Naive thymus-derived CD4-positive, alpha-beta T cell (primary cell): ENCODE results near the gene FAM149B1. TPM values are rescaled to one million over a fixed set of nuclear protein-coding genes. Genes with fewer than 3 reads are reported as not detected.
A peak's percentile ranks its signal among the peaks of the same experiment; 100 is the strongest.

Experiments used
- ATAC-seq: fragments of 150-1000 bp; cut with Tn5 transposase; 2 replicates; pipeline ENCODE4 v1.10.0; 2021; ENCODE audit warnings: mild to moderate bottlenecking, moderate library complexity
- CTCF ChIA-PET: fragments of 350-600 bp; sonication (Branson Sonifier 250); formaldehyde crosslinking; loops from one replicate; lab custom pipeline; 2021; ENCODE audit warnings: antibody characterized with exemption; lab: Charles Lee
- POLR2A ChIA-PET: fragments of 350-600 bp; sonication (Branson Sonifier 250); formaldehyde crosslinking; loops from one replicate; lab custom pipeline; 2021; ENCODE audit warnings: antibody characterized with exemption, inconsistent platforms; lab: Charles Lee
- DNase-seq, 9 donors: peaks; one replicate each; pipeline versions ENCODE4 v3.0.0 to v3.0.0-alpha.2; 2020 to 2022; ENCODE audit warnings: mixed read lengths in 1 of 9
- H3K27ac ChIP-seq: one replicate; pipeline ENCODE4 v1.7.0; 2013; ENCODE audit warnings: mild to moderate bottlenecking, low read depth, low read length, moderate library complexity
- H3K27me3 ChIP-seq, 2 donors: one replicate each; pipeline ENCODE4 v1.7.0; 2013; ENCODE audit warnings: low read length in 2 of 2, mild to moderate bottlenecking in 2 of 2, moderate library complexity in 2 of 2; ENCODE audit not compliant: control insufficient read depth in 2 of 2, insufficient read depth in 2 of 2
- H3K36me3 ChIP-seq, 3 experiments: 1 replicate in 2 of 3; 2 replicates in 1 of 3; pipeline ENCODE4 v1.7.0; 2013; ENCODE audit warnings: low read length in 3 of 3, mild to moderate bottlenecking in 3 of 3, moderate library complexity in 1 of 3; ENCODE audit not compliant: insufficient read depth in 3 of 3, control insufficient read depth in 2 of 3
- H3K4me1 ChIP-seq, 2 donors: one replicate each; pipeline ENCODE4 v1.7.0; 2013; ENCODE audit warnings: low read length in 2 of 2, mild to moderate bottlenecking in 2 of 2, moderate library complexity in 1 of 2; ENCODE audit not compliant: control insufficient read depth in 2 of 2, insufficient read depth in 2 of 2
- H3K4me3 ChIP-seq: 2 replicates; pipeline ENCODE4 v1.7.0; 2013; ENCODE audit warnings: mild to moderate bottlenecking, low read length
- H3K9me3 ChIP-seq, 3 experiments: 1 replicate in 2 of 3; 2 replicates in 1 of 3; pipeline ENCODE4 v1.7.0; 2013; ENCODE audit warnings: low read length in 3 of 3; ENCODE audit not compliant: control insufficient read depth in 2 of 3
- H3K27ac Mint-ChIP-seq, 9 donors: one replicate each; pipeline ENCODE4 v1.8.0; 2020 to 2022; ENCODE audit warnings: mixed read lengths in 9 of 9, mild to moderate bottlenecking in 8 of 9, moderate library complexity in 5 of 9, inconsistent platforms in 2 of 9
- H3K27me3 Mint-ChIP-seq, 5 donors: one replicate each; pipeline ENCODE4 v1.8.0; 2021 to 2022; ENCODE audit warnings: mixed read lengths in 5 of 5, mild to moderate bottlenecking in 1 of 5
- H3K36me3 Mint-ChIP-seq, 5 donors: one replicate each; pipeline ENCODE4 v1.8.0; 2020 to 2022; ENCODE audit warnings: mixed read lengths in 5 of 5, mild to moderate bottlenecking in 3 of 5, inconsistent platforms in 1 of 5
- H3K4me1 Mint-ChIP-seq, 7 donors: one replicate each; pipeline ENCODE4 v1.8.0; 2020 to 2022; ENCODE audit warnings: mixed read lengths in 7 of 7, mild to moderate bottlenecking in 3 of 7, inconsistent platforms in 1 of 7
- H3K4me3 Mint-ChIP-seq, 10 donors: one replicate each; pipeline ENCODE4 v1.8.0; 2020 to 2022; ENCODE audit warnings: mild to moderate bottlenecking in 10 of 10, mixed read lengths in 10 of 10, moderate library complexity in 6 of 10, inconsistent platforms in 2 of 10
- H3K9me3 Mint-ChIP-seq, 11 donors: one replicate each; pipeline ENCODE4 v1.8.0; 2020 to 2022; ENCODE audit warnings: mixed read lengths in 11 of 11, mild to moderate bottlenecking in 4 of 11, inconsistent platforms in 1 of 11, moderate library complexity in 1 of 11
- intact Hi-C, 2 donors: fragments of 100-400 bp; cut with micrococcal nuclease; formaldehyde crosslinking; loops; one replicate each; pipeline ENCODE4 v1.15.1; 2023
- polyA plus RNA-seq, 2 donors: library from polyadenylated mRNA; unstranded; fragments of 300-500 nt; fragmentation: Illumina TruSeq; gene quantifications; one replicate each; pipeline ENCODE4 v1.2.3, GENCODE V29; 2021
- total RNA-seq, 6 experiments: library from RNA in 5 of 6; stranded (reverse) in 5 of 6; gene quantifications; 1 replicate in 5 of 6; 2 replicates in 1 of 6; pipeline ENCODE4 v1.2.3 and lab custom pipeline; 2021 to 2026

Gene FAM149B1
- total and polyA plus RNA-seq, 7 experiments from 2014 or later: 4.6 to 21.0 (median 15.8) TPM

- no peak overlapping the region for H3K4me3 Mint-ChIP-seq
- Histone ChIP-seq H3K9me3 (no peaks in the 10 kb centered on the region), H3K27ac (no peak overlapping the region), H3K4me3 (no peak overlapping the region), H3K27me3 (no peaks in the 10 kb centered on the region), H3K36me3 (peaks cover 0 to 11% (median 0%) of the 10 kb centered on the region in 3 experiments), H3K4me1 (no peaks in the 10 kb centered on the region)
- peaks cover 0 to 7% (median 0%) of the 10 kb centered on the region in 11 donors for H3K9me3 Mint-ChIP-seq
- H3K27me3 Mint-ChIP-seq: no peaks in the 10 kb centered on the region
- H3K36me3 Mint-ChIP-seq: peaks cover 4 to 35% (median 16%) of the 10 kb centered on the region in 5 donors
- peaks cover 0 to 2% (median 0%) of the 10 kb centered on the region in 7 donors for H3K4me1 Mint-ChIP-seq
- DNase-seq (no peak), ATAC-seq (no peak)
- intact Hi-C loops: no loop called here
- CTCF ChIA-PET: interaction anchor here (1.2 kb wide), 1 partner anchor 9 kb away, joined by 3 read pairs; no protein-coding TSS in a partner anchor
- POLR2A ChIA-PET: interaction anchor here (1.0 kb wide), 1 partner anchor 39 kb away, joined by 3 read pairs; the partner anchor contains the start of gene DNAJC9
- H3K27ac Mint-ChIP-seq: no peak overlapping the region
Observed at GRCh38 chr10:73207883-73208282, 40.0 kb downstream of the FAM149B1 start.

GRCh38 chr10:73209705-73210104 lies 41.8 kb downstream of the FAM149B1 start:
- H3K27me3 Mint-ChIP-seq: no peaks in the 10 kb centered on the region
- Histone ChIP-seq H3K27ac (no peak overlapping the region), H3K36me3 (peaks cover 0 to 11% (median 0%) of the 10 kb centered on the region in 3 experiments), H3K4me1 (no peaks in the 10 kb centered on the region), H3K27me3 (no peaks in the 10 kb centered on the region), H3K9me3 (no peaks in the 10 kb centered on the region), H3K4me3 (no peak overlapping the region)
- peaks cover 0 to 2% (median 0%) of the 10 kb centered on the region in 7 donors for H3K4me1 Mint-ChIP-seq
- H3K9me3 Mint-ChIP-seq: peaks cover 0 to 7% (median 0%) of the 10 kb centered on the region in 11 donors
- DNase-seq (no peak), ATAC-seq (no peak)
- peaks cover 13 to 53% (median 28%) of the 10 kb centered on the region in 5 donors for H3K36me3 Mint-ChIP-seq
- H3K4me3 Mint-ChIP-seq: no peak overlapping the region
- intact Hi-C loops: no loop called here
- H3K27ac Mint-ChIP-seq: peak overlapping the region in 1 of 9 donors; percentile 18
- ChIA-PET POLR2A (no interaction called here), CTCF (no interaction called here)

GRCh38 chr10:73210395-73211105 lies 42.6 kb downstream of the FAM149B1 start:
- H3K27me3 ChIP-seq: no peaks in the 10 kb centered on the region
- Mint-ChIP-seq H3K9me3 (peaks cover 0 to 7% (median 0%) of the 10 kb centered on the region in 11 donors), H3K27me3 (no peaks in the 10 kb centered on the region), H3K36me3 (peaks cover 13 to 57% (median 30%) of the 10 kb centered on the region in 5 donors), H3K4me3 (no peak overlapping the region), H3K4me1 (peaks cover 0 to 2% (median 0%) of the 10 kb centered on the region in 7 donors), H3K27ac (no peak overlapping the region)
- no peak overlapping the region for H3K27ac ChIP-seq
- no peaks in the 10 kb centered on the region for H3K9me3 ChIP-seq
- no peak overlapping the region for H3K4me3 ChIP-seq
- H3K36me3 ChIP-seq: peaks cover 0 to 11% (median 0%) of the 10 kb centered on the region in 3 experiments
- POLR2A ChIA-PET: no interaction called here
- CTCF ChIA-PET: no interaction called here
- intact Hi-C loops: no loop called here
- ATAC-seq (no peak), DNase-seq (no peak)
- H3K4me1 ChIP-seq: no peaks in the 10 kb centered on the region

- Histone ChIP-seq H3K9me3 (no peaks in the 10 kb centered on the region), H3K27ac (no peak overlapping the region), H3K4me3 (no peak overlapping the region), H3K4me1 (no peaks in the 10 kb centered on the region), H3K27me3 (no peaks in the 10 kb centered on the region), H3K36me3 (peaks cover 0 to 11% (median 0%) of the 10 kb centered on the region in 3 experiments)
- POLR2A ChIA-PET: no interaction called here
- Mint-ChIP-seq H3K36me3 (peaks cover 9 to 57% (median 31%) of the 10 kb centered on the region in 5 donors), H3K4me1 (peaks cover 0 to 2% (median 0%) of the 10 kb centered on the region in 7 donors), H3K4me3 (no peak overlapping the region), H3K9me3 (peaks cover 0 to 2% (median 0%) of the 10 kb centered on the region in 11 donors), H3K27ac (peak overlapping the region in 1 of 9 donors; percentile 12), H3K27me3 (no peaks in the 10 kb centered on the region)
- no peak for DNase-seq
- no peak for ATAC-seq
- intact Hi-C loops: no loop called here
- CTCF ChIA-PET: no interaction called here
Observed at GRCh38 chr10:73211106-73211811, 43.3 kb downstream of the FAM149B1 start.

GRCh38 chr10:73215749-73216148 lies 47.8 kb downstream of the FAM149B1 start:
- POLR2A ChIA-PET: no interaction called here
- Mint-ChIP-seq H3K27ac (no peak overlapping the region), H3K27me3 (no peaks in the 10 kb centered on the region), H3K4me3 (no peak overlapping the region), H3K9me3 (peaks cover 0 to 2% (median 0%) of the 10 kb centered on the region in 11 donors), H3K36me3 (peaks cover 16 to 75% (median 49%) of the 10 kb centered on the region in 5 donors), H3K4me1 (peaks cover 0 to 2% (median 0%) of the 10 kb centered on the region in 7 donors)
- CTCF ChIA-PET: no interaction called here
- no peak for ATAC-seq
- Histone ChIP-seq H3K27ac (no peak overlapping the region), H3K9me3 (no peaks in the 10 kb centered on the region), H3K36me3 (peaks cover 0 to 25% (median 0%) of the 10 kb centered on the region in 3 experiments), H3K27me3 (no peaks in the 10 kb centered on the region), H3K4me1 (no peaks in the 10 kb centered on the region), H3K4me3 (no peak overlapping the region)
- intact Hi-C loops: no loop called here
- no peak for DNase-seq

- no peak for DNase-seq
- Mint-ChIP-seq H3K36me3 (peaks cover 22 to 77% (median 45%) of the 10 kb centered on the region in 5 donors), H3K4me1 (peaks cover 0 to 3% (median 0%) of the 10 kb centered on the region in 7 donors), H3K9me3 (peaks cover 0 to 2% (median 0%) of the 10 kb centered on the region in 11 donors), H3K27ac (no peak overlapping the region), H3K27me3 (no peaks in the 10 kb centered on the region), H3K4me3 (no peak overlapping the region)
- intact Hi-C loops: no loop called here
- Histone ChIP-seq H3K36me3 (peaks cover 0 to 25% (median 0%) of the 10 kb centered on the region in 3 experiments), H3K9me3 (no peaks in the 10 kb centered on the region), H3K27me3 (no peaks in the 10 kb centered on the region), H3K4me3 (no peak overlapping the region), H3K27ac (no peak overlapping the region), H3K4me1 (no peaks in the 10 kb centered on the region)
- ChIA-PET CTCF (interaction anchor here (1.3 kb wide), 1 partner anchor 10 kb away, joined by 3 read pairs; no protein-coding TSS in a partner anchor), POLR2A (no interaction called here)
- ATAC-seq: no peak
Observed at GRCh38 chr10:73217628-73218027, 49.7 kb downstream of the FAM149B1 start.
